Testis (tissue), 3 donors: Measurements from ENCODE around the gene OR10A5. TPM values are rescaled to one million over a fixed set of nuclear protein-coding genes. Genes with fewer than 3 reads are reported as not detected.

Source experiments
- DNase-seq: peaks from one replicate; pipeline ENCODE4 v3.0.0-alpha.2; 2019
- H3K27ac ChIP-seq, 2 donors: fragments of 200-600 bp; sonication (generic); one replicate each; pipeline ENCODE4 v1.5.1; 2019
- H3K27me3 ChIP-seq: fragments of 200-600 bp; sonication (generic); one replicate; pipeline ENCODE4 v1.5.1; 2019
- H3K36me3 ChIP-seq: fragments of 200-600 bp; sonication (generic); one replicate; pipeline ENCODE4 v1.5.1; 2017; ENCODE audit warnings: low read depth; ENCODE audit errors: missing control alignments
- H3K4me1 ChIP-seq: fragments of 200-600 bp; sonication (generic); one replicate; pipeline ENCODE4 v1.5.1; 2019
- H3K4me3 ChIP-seq, 2 donors: fragments of 200-600 bp; sonication (generic); one replicate each; pipeline ENCODE4 v1.5.1; 2017 to 2019
- H3K9me3 ChIP-seq: fragments of 200-600 bp; sonication (generic); one replicate; pipeline ENCODE4 v1.5.1; 2017
- POLR2A ChIP-seq: fragments of 450-650 bp; IDR thresholded peaks from one replicate; pipeline ENCODE4 v1.6.1; 2017; ENCODE audit warnings: antibody characterized with exemption, mild to moderate bottlenecking, moderate library complexity
- intact Hi-C: fragments of 100-400 bp; cut with DNase I; formaldehyde crosslinking; loops from one replicate; pipeline ENCODE4 v1.15.1; 2023; ENCODE audit warnings: low total_unique reads
- polyA plus RNA-seq: library from polyadenylated mRNA; stranded (reverse); fragments of 350-450 nt; fragmentation: Illumina TruSeq; extraction: RNeasy Lipid Tissue Mini Kit (QIAGEN cat#74804); gene quantifications from one replicate; pipeline ENCODE4 v1.2.3, GENCODE V29; 2014; ENCODE audit warnings: low read depth, low replicate concordance; ENCODE audit not compliant: insufficient read depth
- total RNA-seq, 2 donors: library from RNA; depleted of rRNA; stranded (reverse); fragments of >200 nt; gene quantifications; one replicate each; pipeline ENCODE4 v1.2.3, GENCODE V29; 2016
- TF ChIP-seq, protein P1 (sequence below), 3 experiments: fragments of 450-650 bp in 2 of 3; fragments of 200-600 bp in 1 of 3; sonication (generic) in 1 of 3; IDR thresholded peaks; one replicate each; pipeline ENCODE4 v1.5.1; 2016 to 2019; ENCODE audit warnings: antibody characterized with exemption in 3 of 3, mild to moderate bottlenecking in 2 of 3, moderate library complexity in 1 of 3

Gene OR10A5
- total and polyA plus RNA-seq, 3 donors from 2014 or later: not detected

DNA sequence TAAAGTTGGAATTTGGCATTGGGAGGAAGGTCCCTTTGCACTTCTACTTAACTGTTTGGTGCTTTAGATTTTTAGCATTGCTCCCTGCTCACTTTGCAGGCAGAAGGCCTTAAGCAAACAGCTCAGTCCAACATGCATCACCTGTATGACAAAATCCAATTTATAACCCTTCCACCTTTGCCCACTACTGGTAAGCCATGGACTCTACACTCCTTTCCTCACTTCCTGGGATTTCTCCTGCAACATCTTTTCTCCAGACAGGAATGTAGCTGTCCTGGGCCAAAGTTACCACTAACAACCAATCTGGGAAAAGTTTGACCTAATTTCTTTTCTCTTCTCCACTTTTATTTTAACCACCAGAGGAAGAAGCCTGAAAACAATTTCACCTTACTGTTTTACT is 48.6 kb downstream of the OR10A5 start:
- DNase-seq: no peak
- H3K27ac ChIP-seq: no peak overlapping the region
- no peaks in the 10 kb centered on the region for H3K36me3 ChIP-seq
- H3K4me3 ChIP-seq: no peak overlapping the region
- intact Hi-C loops: no loop called here
- TF ChIP-seq, protein P1, sequence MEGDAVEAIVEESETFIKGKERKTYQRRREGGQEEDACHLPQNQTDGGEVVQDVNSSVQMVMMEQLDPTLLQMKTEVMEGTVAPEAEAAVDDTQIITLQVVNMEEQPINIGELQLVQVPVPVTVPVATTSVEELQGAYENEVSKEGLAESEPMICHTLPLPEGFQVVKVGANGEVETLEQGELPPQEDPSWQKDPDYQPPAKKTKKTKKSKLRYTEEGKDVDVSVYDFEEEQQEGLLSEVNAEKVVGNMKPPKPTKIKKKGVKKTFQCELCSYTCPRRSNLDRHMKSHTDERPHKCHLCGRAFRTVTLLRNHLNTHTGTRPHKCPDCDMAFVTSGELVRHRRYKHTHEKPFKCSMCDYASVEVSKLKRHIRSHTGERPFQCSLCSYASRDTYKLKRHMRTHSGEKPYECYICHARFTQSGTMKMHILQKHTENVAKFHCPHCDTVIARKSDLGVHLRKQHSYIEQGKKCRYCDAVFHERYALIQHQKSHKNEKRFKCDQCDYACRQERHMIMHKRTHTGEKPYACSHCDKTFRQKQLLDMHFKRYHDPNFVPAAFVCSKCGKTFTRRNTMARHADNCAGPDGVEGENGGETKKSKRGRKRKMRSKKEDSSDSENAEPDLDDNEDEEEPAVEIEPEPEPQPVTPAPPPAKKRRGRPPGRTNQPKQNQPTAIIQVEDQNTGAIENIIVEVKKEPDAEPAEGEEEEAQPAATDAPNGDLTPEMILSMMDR (IDR thresholded peaks at IDR 0.05): no peak
- no peak for TF ChIP-seq POLR2A
- H3K9me3 ChIP-seq: no peaks in the 10 kb centered on the region
- H3K27me3 ChIP-seq: no peaks in the 10 kb centered on the region
- no peaks in the 10 kb centered on the region for H3K4me1 ChIP-seq

DNA sequence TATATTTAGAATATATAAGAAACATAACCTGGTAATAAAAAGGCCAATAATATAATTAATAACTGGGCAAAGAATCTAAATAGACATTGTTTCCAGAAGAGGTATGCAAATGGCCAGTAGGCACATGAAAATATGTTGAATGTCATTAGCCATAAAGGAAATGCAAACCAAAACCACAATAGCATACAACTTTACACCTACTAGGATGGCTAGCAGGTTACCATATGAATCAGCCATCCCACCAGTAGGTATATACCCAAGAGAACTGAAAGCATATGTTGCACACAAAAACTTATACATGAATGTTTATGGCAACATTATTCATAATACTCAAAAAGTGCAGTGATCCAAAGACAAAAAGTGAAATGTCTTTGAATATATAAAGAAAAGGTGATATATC is 49.5 kb downstream of the OR10A5 start:
- Histone ChIP-seq H3K4me1 (no peaks in the 10 kb centered on the region), H3K27ac (no peak overlapping the region), H3K36me3 (no peaks in the 10 kb centered on the region), H3K9me3 (no peaks in the 10 kb centered on the region), H3K4me3 (no peak overlapping the region), H3K27me3 (no peaks in the 10 kb centered on the region)
- no peak for DNase-seq
- intact Hi-C loops: no loop called here
- TF ChIP-seq, protein P1 (IDR thresholded peaks at IDR 0.05): no peak
- no peak for TF ChIP-seq POLR2A

Other genes with a start within 250 kb of the OR10A5 start
- gene RRP8, start 242.1 kb upstream of the OR10A5 start, total RNA-seq: 10 to 100 TPM; 17.5 to 18.5 TPM
- 29.6 TPM for gene RRP8, start 242.1 kb upstream of the OR10A5 start, polyA plus RNA-seq
- 100 to 1,000 TPM in 1 of 2 donors, 10 to 100 TPM in 1; 79.1 to 109 TPM for gene ILK, start 241.9 kb upstream of the OR10A5 start, total RNA-seq
- gene ILK, start 241.9 kb upstream of the OR10A5 start, polyA plus RNA-seq: 122 TPM
- 100 to 1,000 TPM; 123 to 210 TPM for gene TAF10, start 233.5 kb upstream of the OR10A5 start, total RNA-seq
- 389 TPM for gene TAF10, start 233.5 kb upstream of the OR10A5 start, polyA plus RNA-seq
- gene TPP1, start 226.3 kb upstream of the OR10A5 start, total RNA-seq: 100 to 1,000 TPM; 134 to 151 TPM
- 60.9 TPM for gene TPP1, start 226.3 kb upstream of the OR10A5 start, polyA plus RNA-seq
- 1 to 10 TPM; 7.1 to 8.8 TPM for gene DCHS1, start 189.9 kb upstream of the OR10A5 start, total RNA-seq
- 14.2 TPM for gene DCHS1, start 189.9 kb upstream of the OR10A5 start, polyA plus RNA-seq
- 10 to 100 TPM; 21.0 to 22.7 TPM for gene MRPL17, start 162.3 kb upstream of the OR10A5 start, total RNA-seq
- gene MRPL17, start 162.3 kb upstream of the OR10A5 start, polyA plus RNA-seq: 49.5 TPM
- 1 to 10 TPM; 1.8 to 2.8 TPM for gene OR2AG2, start 73.7 kb upstream of the OR10A5 start, total RNA-seq
- gene OR2AG2, start 73.7 kb upstream of the OR10A5 start, polyA plus RNA-seq: 0.30 TPM
- not detected for gene OR2AG1, start 62.7 kb upstream of the OR10A5 start, total RNA-seq
- not detected for gene OR2AG1, start 62.7 kb upstream of the OR10A5 start, polyA plus RNA-seq
- 1 to 10 TPM; 2.2 to 2.6 TPM for gene OR6A2, start 46.0 kb upstream of the OR10A5 start, total RNA-seq
- not detected for gene OR6A2, start 46.0 kb upstream of the OR10A5 start, polyA plus RNA-seq
- not detected for gene OR10A2, start 17.4 kb downstream of the OR10A5 start, total RNA-seq
- gene OR10A2, start 17.4 kb downstream of the OR10A5 start, polyA plus RNA-seq: not detected
- gene OR10A4, start 30.9 kb downstream of the OR10A5 start, total RNA-seq: not detected
- gene OR10A4, start 30.9 kb downstream of the OR10A5 start, polyA plus RNA-seq: not detected
- gene OR2D2, start 46.8 kb downstream of the OR10A5 start, total RNA-seq: 1 to 10 TPM; 2.8 to 3.2 TPM
- not detected for gene OR2D2, start 46.8 kb downstream of the OR10A5 start, polyA plus RNA-seq
- gene OR2D3, start 75.3 kb downstream of the OR10A5 start, total RNA-seq: not detected
- not detected for gene OR2D3, start 75.3 kb downstream of the OR10A5 start, polyA plus RNA-seq
- 1 to 10 TPM; 4.2 to 4.5 TPM for gene ZNF215, start 80.7 kb downstream of the OR10A5 start, total RNA-seq
- gene ZNF215, start 80.7 kb downstream of the OR10A5 start, polyA plus RNA-seq: 2.7 TPM
- 1 to 10 TPM; 7.3 to 9.9 TPM for gene ZNF214, start 174.7 kb downstream of the OR10A5 start, total RNA-seq
- 8.2 TPM for gene ZNF214, start 174.7 kb downstream of the OR10A5 start, polyA plus RNA-seq
- 1 to 10 TPM; 1.6 to 2.4 TPM for gene NLRP14, start 174.8 kb downstream of the OR10A5 start, total RNA-seq
- gene NLRP14, start 174.8 kb downstream of the OR10A5 start, polyA plus RNA-seq: 1.2 TPM
- gene RBMXL2, start 243.3 kb downstream of the OR10A5 start, total RNA-seq: 10 to 100 TPM; 58.2 to 79.4 TPM
- 103 TPM for gene RBMXL2, start 243.3 kb downstream of the OR10A5 start, polyA plus RNA-seq